GM23338 (cell line): ENCODE data around the gene PPM1H. TPM values are rescaled to one million over a fixed set of nuclear protein-coding genes. Genes with fewer than 3 reads are reported as not detected.

Source experiments
- ATAC-seq: fragments of 200-7000 bp; cut with Tn5 transposase; 3 replicates; pipeline ENCODE4 v1.9.1; 2020
- DNase-seq: peaks from one replicate; pipeline ENCODE4 v3.0.0-alpha.2; 2015; ENCODE audit warnings: low spot score
- H2AFZ ChIP-seq: fragments of 200-600 bp; sonication (generic); 2 replicates; pipeline ENCODE4 v1.8.0; 2016; ENCODE audit warnings: antibody characterized with exemption, mild to moderate bottlenecking, moderate library complexity
- H3F3A ChIP-seq: fragments of 200-600 bp; sonication (generic); replicated peaks from 2 replicates; pipeline ENCODE4 v1.8.0; 2017; ENCODE audit warnings: antibody characterized with exemption, mixed run types, low read depth
- H3K27ac ChIP-seq: fragments of 200-600 bp; sonication (generic); 2 replicates; pipeline ENCODE4 v1.6.1; 2016; ENCODE audit warnings: low read depth
- H3K27me3 ChIP-seq: fragments of 200-600 bp; sonication (generic); 2 replicates; pipeline ENCODE4 v1.8.0; 2016; ENCODE audit warnings: mild to moderate bottlenecking, mixed run types, moderate library complexity; ENCODE audit not compliant: insufficient read depth
- H3K36me3 ChIP-seq: fragments of 200-600 bp; sonication (generic); 2 replicates; pipeline ENCODE4 v1.8.0; 2016; ENCODE audit warnings: mild to moderate bottlenecking; ENCODE audit not compliant: insufficient read depth
- H3K4me1 ChIP-seq: fragments of 200-600 bp; sonication (generic); 2 replicates; pipeline ENCODE4 v1.8.0; 2016; ENCODE audit warnings: mild to moderate bottlenecking, moderate library complexity; ENCODE audit not compliant: insufficient read depth
- H3K4me2 ChIP-seq: fragments of 200-600 bp; sonication (generic); 2 replicates; pipeline ENCODE4 v1.7.1; 2017; ENCODE audit warnings: mixed run types
- H3K4me3 ChIP-seq: fragments of 200-600 bp; sonication (generic); 2 replicates; pipeline ENCODE4 v1.6.1; 2016; ENCODE audit warnings: mixed run types
- H3K79me2 ChIP-seq: fragments of 200-600 bp; sonication (generic); replicated peaks from 2 replicates; pipeline ENCODE4 v1.8.0; 2017; ENCODE audit warnings: mild to moderate bottlenecking; ENCODE audit not compliant: insufficient read depth
- H3K9me2 ChIP-seq: fragments of 200-600 bp; sonication (generic); 2 replicates; pipeline ENCODE4 v1.8.0; 2017; ENCODE audit not compliant: insufficient read depth
- H4K20me1 ChIP-seq: fragments of 200-600 bp; sonication (generic); replicated peaks from 2 replicates; pipeline ENCODE4 v1.8.0; 2017; ENCODE audit warnings: mild to moderate bottlenecking; ENCODE audit not compliant: insufficient read depth
- H3K27ac Mint-ChIP-seq: 2 replicates; pipeline ENCODE4 v1.8.0; 2020; ENCODE audit warnings: inconsistent platforms, mild to moderate bottlenecking, moderate library complexity, mixed read lengths
- H3K27me3 Mint-ChIP-seq: 3 replicates; pipeline ENCODE4 v1.8.0; 2022; ENCODE audit warnings: low read depth, mild to moderate bottlenecking, moderate library complexity, mixed read lengths, inconsistent platforms; ENCODE audit not compliant: insufficient read depth, poor library complexity
- H3K36me3 Mint-ChIP-seq: 3 replicates; pipeline ENCODE4 v1.8.0; 2021; ENCODE audit warnings: low read depth, mild to moderate bottlenecking, inconsistent platforms, moderate library complexity, mixed read lengths
- H3K4me1 Mint-ChIP-seq: 3 replicates; pipeline ENCODE4 v1.8.0; 2020; ENCODE audit warnings: mild to moderate bottlenecking, inconsistent platforms, mixed read lengths
- H3K4me3 Mint-ChIP-seq: 3 replicates; pipeline ENCODE4 v1.8.0; 2021; ENCODE audit warnings: moderate library complexity, mild to moderate bottlenecking, inconsistent platforms, mixed read lengths
- H3K9me3 Mint-ChIP-seq: 3 replicates; pipeline ENCODE4 v1.8.0; 2020; ENCODE audit warnings: moderate library complexity, mild to moderate bottlenecking, inconsistent platforms, mixed read lengths
- CTCF ChIP-seq, 2 experiments: fragments of 200-600 bp in 1 of 2; sonication (generic) in 1 of 2; conservative IDR thresholded peaks; 2 replicates each; pipeline versions ENCODE4 v1.5.1 to v1.6.1; 2016 to 2017; ENCODE audit warnings: antibody characterized with exemption in 2 of 2, low read depth in 2 of 2, mild to moderate bottlenecking in 2 of 2, moderate library complexity in 1 of 2
- ETS1 ChIP-seq: IDR thresholded peaks from 2 replicates; pipeline ENCODE4 v1.6.1; 2016; ENCODE audit warnings: antibody characterized with exemption
- EZH2phosphoT487 ChIP-seq: fragments of 200-600 bp; sonication (generic); IDR thresholded peaks from one replicate; pipeline ENCODE4 v1.8.1; 2018; ENCODE audit warnings: antibody characterized with exemption; ENCODE audit not compliant: unreplicated experiment
- NANOG ChIP-seq: IDR thresholded peaks from 2 replicates; pipeline ENCODE4 v1.6.1; 2016; ENCODE audit warnings: antibody characterized with exemption, borderline replicate concordance
- POLR2AphosphoS5 ChIP-seq: IDR thresholded peaks from 2 replicates; pipeline ENCODE4 v1.6.1; 2016; ENCODE audit warnings: antibody characterized with exemption, low read depth
- STAT1 ChIP-seq: IDR thresholded peaks from one replicate; pipeline ENCODE4 v1.6.1; 2016; ENCODE audit warnings: antibody characterized with exemption; ENCODE audit not compliant: unreplicated experiment
- ZNF114 ChIP-seq: fragments of 250-450 bp; sonication (Bioruptor Pico); IDR thresholded peaks from 2 replicates; pipeline ENCODE4 v1.5.0; 2020; ENCODE audit warnings: mild to moderate bottlenecking, moderate library complexity
- ZNF331 ChIP-seq: fragments of 250-450 bp; sonication (Bioruptor Pico); IDR thresholded peaks from 2 replicates; pipeline ENCODE4 v1.5.0; 2020; ENCODE audit warnings: low read depth, mild to moderate bottlenecking, moderate library complexity
- ZNF462 ChIP-seq: fragments of 250-450 bp; sonication (Bioruptor Pico); IDR thresholded peaks from 2 replicates; pipeline ENCODE4 v1.5.0; 2020; ENCODE audit warnings: mild to moderate bottlenecking, moderate library complexity
- polyA plus RNA-seq: library from polyadenylated mRNA; unstranded; fragments of >200 nt; fragmentation: Nextera tagmentation; extraction: Ambion mirVana; gene quantifications from 2 replicates; pipeline ENCODE4 v1.2.1, GENCODE V29; 2016
- total RNA-seq: library from RNA; depleted of rRNA; stranded (reverse); fragments of >200 nt; shearing (Covaris generic); gene quantifications from 2 replicates; pipeline ENCODE4 v1.2.3, GENCODE V29; 2014
- TF ChIP-seq, protein P1 (sequence below): IDR thresholded peaks from one replicate; pipeline ENCODE4 v1.6.1; 2018; ENCODE audit warnings: antibody characterized with exemption; ENCODE audit not compliant: unreplicated experiment

PPM1H gene
- total and polyA plus RNA-seq, 2 experiments from 2014 or later = 11.4 to 41.2 TPM

- TF ChIP-seq, protein P1, sequence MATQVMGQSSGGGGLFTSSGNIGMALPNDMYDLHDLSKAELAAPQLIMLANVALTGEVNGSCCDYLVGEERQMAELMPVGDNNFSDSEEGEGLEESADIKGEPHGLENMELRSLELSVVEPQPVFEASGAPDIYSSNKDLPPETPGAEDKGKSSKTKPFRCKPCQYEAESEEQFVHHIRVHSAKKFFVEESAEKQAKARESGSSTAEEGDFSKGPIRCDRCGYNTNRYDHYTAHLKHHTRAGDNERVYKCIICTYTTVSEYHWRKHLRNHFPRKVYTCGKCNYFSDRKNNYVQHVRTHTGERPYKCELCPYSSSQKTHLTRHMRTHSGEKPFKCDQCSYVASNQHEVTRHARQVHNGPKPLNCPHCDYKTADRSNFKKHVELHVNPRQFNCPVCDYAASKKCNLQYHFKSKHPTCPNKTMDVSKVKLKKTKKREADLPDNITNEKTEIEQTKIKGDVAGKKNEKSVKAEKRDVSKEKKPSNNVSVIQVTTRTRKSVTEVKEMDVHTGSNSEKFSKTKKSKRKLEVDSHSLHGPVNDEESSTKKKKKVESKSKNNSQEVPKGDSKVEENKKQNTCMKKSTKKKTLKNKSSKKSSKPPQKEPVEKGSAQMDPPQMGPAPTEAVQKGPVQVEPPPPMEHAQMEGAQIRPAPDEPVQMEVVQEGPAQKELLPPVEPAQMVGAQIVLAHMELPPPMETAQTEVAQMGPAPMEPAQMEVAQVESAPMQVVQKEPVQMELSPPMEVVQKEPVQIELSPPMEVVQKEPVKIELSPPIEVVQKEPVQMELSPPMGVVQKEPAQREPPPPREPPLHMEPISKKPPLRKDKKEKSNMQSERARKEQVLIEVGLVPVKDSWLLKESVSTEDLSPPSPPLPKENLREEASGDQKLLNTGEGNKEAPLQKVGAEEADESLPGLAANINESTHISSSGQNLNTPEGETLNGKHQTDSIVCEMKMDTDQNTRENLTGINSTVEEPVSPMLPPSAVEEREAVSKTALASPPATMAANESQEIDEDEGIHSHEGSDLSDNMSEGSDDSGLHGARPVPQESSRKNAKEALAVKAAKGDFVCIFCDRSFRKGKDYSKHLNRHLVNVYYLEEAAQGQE = no peak
- TF ChIP-seq POLR2AphosphoS5 (no peak), STAT1 (no peak), ZNF462 (CRISPR knock-in tag) (no peak)
These were observed 328.3 kb downstream of the PPM1H start (continued) for GRCh38 chr12:62606654-62607053.

GRCh38 chr12:62605981-62606380 lies 329.0 kb downstream of the PPM1H start:
- Histone ChIP-seq H3K79me2 (peaks cover 60% of the 10 kb centered on the region), H3F3A (no peaks in the 10 kb centered on the region), H2AFZ (no peak overlapping the region), H3K4me2 (peak overlapping the region; percentile 94), H3K4me1 (peaks cover 14% of the 10 kb centered on the region), H3K36me3 (no peaks in the 10 kb centered on the region), H3K27ac (no peak overlapping the region), H4K20me1 (no peaks in the 10 kb centered on the region; the same call in 1 of the 2 replicates), H3K27me3 (no peaks in the 10 kb centered on the region), H3K4me3 (peak overlapping the region; percentile 74; the same call in 1 of the 2 replicates), H3K9me2 (no peaks in the 10 kb centered on the region)
- Mint-ChIP-seq H3K4me3 (no peak overlapping the region), H3K27ac (no peak overlapping the region), H3K9me3 (no peaks in the 10 kb centered on the region), H3K27me3 (peaks cover 15% of the 10 kb centered on the region), H3K4me1 (peaks cover 39% of the 10 kb centered on the region), H3K36me3 (no peaks in the 10 kb centered on the region; the same call in 2 of the 3 replicates)
- ATAC-seq = no peak
- DNase-seq = no peak
- no peak for TF ChIP-seq STAT1
- TF ChIP-seq CTCF (conservative IDR thresholded peaks at IDR 0.05; ENCODE audit: low read depth in 2 of 2) = no peak
- TF ChIP-seq ETS1 = no peak
- no peak for TF ChIP-seq ZNF331 (CRISPR knock-in tag)
- no peak for TF ChIP-seq NANOG
- TF ChIP-seq EZH2phosphoT487 = no peak
- no peak for TF ChIP-seq ZNF114 (CRISPR knock-in tag)
